Lower leg skin (tissue), 4 donors: ENCODE results near the gene LILRB4. TPM values are rescaled to one million over a fixed set of nuclear protein-coding genes. Genes with fewer than 3 reads are reported as not detected.
"Not testable (repeated sequence)": the region's sequence is repeated elsewhere in the genome, so short reads cannot be mapped to it uniquely, and the experiment has no call there.

Experiments
- DNase-seq, 2 donors: peaks; one replicate each; pipeline ENCODE4 v3.0.0-alpha.2; 2019; ENCODE audit warnings: low spot score in 2 of 2
- H3K4me3 ChIP-seq: fragments of 200-600 bp; sonication (generic); 2 replicates; pipeline ENCODE4 v1.5.1; 2017; ENCODE audit warnings: mild to moderate bottlenecking, low read depth; ENCODE audit not compliant: poor library complexity, severe bottlenecking
- POLR2A ChIP-seq, 2 donors: fragments of 450-650 bp; IDR thresholded peaks; one replicate each; pipeline ENCODE4 v1.6.1; 2016 to 2017; ENCODE audit warnings: antibody characterized with exemption in 2 of 2, mild to moderate bottlenecking in 1 of 2, moderate library complexity in 1 of 2
- WGBS, 2 donors: methylation state at CpG; one replicate each; pipeline ENCODE4 v1.1.5; 2018; 5-methylcytosine and 5-hydroxymethylcytosine counted together
- intact Hi-C: fragments of 100-400 bp; cut with DNase I; formaldehyde crosslinking; loops from one replicate; pipeline ENCODE4 v1.15.0; 2023; ENCODE audit warnings: low total_unique reads
- total RNA-seq, 4 donors: library from RNA; depleted of rRNA; stranded (reverse); fragments of >200 nt; gene quantifications; one replicate each; pipeline ENCODE4 v1.1.0, GENCODE V29; 2016
- TF ChIP-seq, protein P1 (sequence below), 3 donors: fragments of 450-650 bp; IDR thresholded peaks; one replicate each; pipeline ENCODE4 v1.5.1; 2016; ENCODE audit warnings: antibody characterized with exemption in 3 of 3, mild to moderate bottlenecking in 3 of 3, moderate library complexity in 2 of 3

LILRB4 gene
- total RNA-seq, result 1 to 10 TPM in 1 of 4 donors, under 1 TPM in 3; 0.15 to 1.6 (median 0.78) TPM

DNA sequence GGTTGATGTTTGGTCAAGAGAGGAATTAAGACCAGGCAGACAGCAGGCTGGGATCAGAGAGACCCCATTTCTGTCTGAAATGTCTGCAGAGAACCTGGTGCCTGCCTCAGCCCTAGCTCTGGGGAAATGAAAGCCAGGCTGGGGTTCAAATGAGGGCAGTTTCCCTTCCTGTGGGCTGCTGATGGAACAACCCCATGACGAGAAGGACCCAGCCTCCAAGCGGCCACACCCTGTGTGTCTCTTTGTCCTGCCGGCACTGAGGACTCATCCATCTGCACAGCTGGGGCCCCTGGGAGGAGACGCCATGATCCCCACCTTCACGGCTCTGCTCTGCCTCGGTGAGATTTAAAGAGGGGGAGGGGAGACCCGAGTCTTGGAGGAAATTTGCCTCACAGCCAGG, at the start of gene LILRB4:
Gene LILRB4 (plus strand): TSS at position 256 of the 400 bp plus-strand sequence. CDS start 49 bp downstream, at position 305.
- intact Hi-C loops, result no loop called here
- TF ChIP-seq POLR2A (IDR thresholded peaks at IDR 0.05), result no peak
- TF ChIP-seq, protein P1, sequence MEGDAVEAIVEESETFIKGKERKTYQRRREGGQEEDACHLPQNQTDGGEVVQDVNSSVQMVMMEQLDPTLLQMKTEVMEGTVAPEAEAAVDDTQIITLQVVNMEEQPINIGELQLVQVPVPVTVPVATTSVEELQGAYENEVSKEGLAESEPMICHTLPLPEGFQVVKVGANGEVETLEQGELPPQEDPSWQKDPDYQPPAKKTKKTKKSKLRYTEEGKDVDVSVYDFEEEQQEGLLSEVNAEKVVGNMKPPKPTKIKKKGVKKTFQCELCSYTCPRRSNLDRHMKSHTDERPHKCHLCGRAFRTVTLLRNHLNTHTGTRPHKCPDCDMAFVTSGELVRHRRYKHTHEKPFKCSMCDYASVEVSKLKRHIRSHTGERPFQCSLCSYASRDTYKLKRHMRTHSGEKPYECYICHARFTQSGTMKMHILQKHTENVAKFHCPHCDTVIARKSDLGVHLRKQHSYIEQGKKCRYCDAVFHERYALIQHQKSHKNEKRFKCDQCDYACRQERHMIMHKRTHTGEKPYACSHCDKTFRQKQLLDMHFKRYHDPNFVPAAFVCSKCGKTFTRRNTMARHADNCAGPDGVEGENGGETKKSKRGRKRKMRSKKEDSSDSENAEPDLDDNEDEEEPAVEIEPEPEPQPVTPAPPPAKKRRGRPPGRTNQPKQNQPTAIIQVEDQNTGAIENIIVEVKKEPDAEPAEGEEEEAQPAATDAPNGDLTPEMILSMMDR (IDR thresholded peaks at IDR 0.05), result no peak
- WGBS, 2 donors, result 65 to 69% methylated on average over 7 of the region's 7 CpGs
- peak in 1 of 2 donors; percentile 32 for DNase-seq
- H3K4me3 ChIP-seq, result no peak within 1 kb of the TSS

DNA sequence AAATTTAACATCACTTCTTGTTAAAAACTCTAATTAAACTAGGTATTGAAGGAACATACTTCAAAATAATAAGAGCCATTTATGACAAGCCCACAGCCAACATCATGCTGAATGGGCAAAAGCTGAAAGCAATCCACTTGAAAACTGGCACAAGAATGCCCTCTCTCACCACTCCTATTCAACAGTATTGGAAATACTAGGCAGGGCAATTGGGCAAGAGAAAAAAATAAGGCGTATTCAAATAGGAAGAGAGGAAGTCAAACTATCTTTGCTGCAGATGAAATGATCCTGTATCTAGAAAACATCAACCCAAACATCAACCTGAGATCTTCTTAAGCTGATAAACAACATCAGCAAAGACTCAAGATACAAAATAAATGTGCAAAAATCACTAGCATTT, 48.1 kb upstream of the LILRB4 start:
- TF ChIP-seq, protein P1 (IDR thresholded peaks at IDR 0.05), result no peak
- no peak for TF ChIP-seq POLR2A (IDR thresholded peaks at IDR 0.05)
- DNase-seq, result no peak
- 71 to 78% methylated on average over 1 of the region's 1 CpG for WGBS, 2 donors
- no peak overlapping the region for H3K4me3 ChIP-seq
- intact Hi-C loops, result no loop called here

DNA sequence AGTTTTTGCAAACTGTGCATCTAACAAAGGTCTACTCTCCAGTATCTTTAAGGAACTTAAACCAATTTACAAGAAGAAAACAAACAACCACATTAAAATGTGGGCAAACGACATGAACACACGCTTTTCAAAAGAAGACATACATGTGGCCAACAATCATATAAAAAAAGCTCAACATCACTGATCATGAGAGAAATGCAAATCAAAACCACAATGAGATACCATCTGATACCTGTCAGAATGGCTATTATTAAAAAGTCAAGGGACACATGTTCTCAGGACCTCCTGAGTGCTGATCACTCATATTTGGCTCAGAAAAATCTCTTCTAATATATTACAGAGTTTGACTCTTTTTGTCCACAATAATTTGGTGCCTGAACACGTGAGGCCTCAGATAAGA, 46.7 kb upstream of the LILRB4 start:
- 71 to 72% methylated on average over 3 of the region's 3 CpGs for WGBS, 2 donors
- no peak for DNase-seq
- H3K4me3 ChIP-seq, result no peak overlapping the region
- intact Hi-C loops, result no loop called here
- TF ChIP-seq, protein P1 (IDR thresholded peaks at IDR 0.05), result no peak
- no peak for TF ChIP-seq POLR2A (IDR thresholded peaks at IDR 0.05)

DNA sequence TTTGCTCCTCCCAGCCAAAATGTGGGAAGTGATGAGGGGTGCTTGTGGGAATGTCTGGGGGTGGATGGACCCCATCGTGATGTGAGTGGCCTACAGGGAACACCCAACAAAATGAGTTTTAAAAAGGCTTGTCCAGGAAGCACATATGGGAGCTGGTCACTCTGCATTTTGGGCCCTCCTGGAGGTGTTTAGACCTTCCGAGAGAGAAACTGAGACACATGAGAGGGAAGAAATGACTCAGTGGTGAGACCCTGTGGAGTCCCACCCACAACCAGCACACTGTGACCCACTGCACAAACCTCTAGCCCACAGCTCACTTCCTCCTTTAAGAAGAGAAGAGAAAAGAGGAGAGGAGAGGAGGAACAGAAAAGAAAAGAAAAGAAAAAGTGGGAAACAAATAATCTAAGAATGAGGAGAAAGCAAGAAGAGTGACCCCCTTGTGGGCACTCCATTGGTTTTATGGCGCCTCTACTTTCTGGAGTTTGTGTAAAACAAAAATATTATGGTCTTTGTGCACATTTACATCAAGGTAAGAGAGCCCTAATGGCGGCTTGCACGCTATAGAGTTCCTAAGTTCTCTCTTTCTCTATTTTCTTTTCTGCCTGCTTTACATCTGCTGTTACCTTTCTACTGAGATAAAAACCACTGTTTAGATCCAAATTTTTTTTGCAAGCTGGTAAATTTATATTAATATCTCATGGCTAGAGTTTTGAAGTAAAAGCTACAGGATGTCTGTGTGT, 45.8 kb upstream of the LILRB4 start:
- intact Hi-C loops, result no loop called here
- no peak overlapping the region for H3K4me3 ChIP-seq
- DNase-seq, result no peak
- no peak for TF ChIP-seq POLR2A (IDR thresholded peaks at IDR 0.05)
- TF ChIP-seq, protein P1 (IDR thresholded peaks at IDR 0.05), result no peak
- whole genome bisulfite sequencing, 2 donors, result 52 to 57% methylated on average over 5 of the region's 5 CpGs

DNA sequence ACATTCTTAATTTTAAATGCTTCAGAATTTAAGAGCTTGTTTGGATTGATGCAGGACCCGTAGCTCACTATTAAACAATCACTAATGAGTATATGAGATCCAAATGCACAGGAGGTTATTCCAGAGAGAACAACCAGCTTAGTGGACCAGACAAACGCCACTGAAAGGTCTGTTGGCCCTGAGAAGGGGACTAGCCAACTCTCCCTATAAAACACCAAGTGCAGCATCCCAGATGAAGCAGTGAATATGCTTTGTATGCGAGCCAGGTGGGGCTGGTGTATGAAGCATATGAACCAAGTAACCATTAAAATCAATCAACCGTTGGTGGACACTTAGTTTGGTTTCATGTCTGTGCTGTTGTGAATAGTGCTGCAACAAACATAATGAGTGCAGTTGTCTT, 42.3 kb upstream of the LILRB4 start:
- intact Hi-C loops, result no loop called here
- WGBS, 2 donors, result 69 to 75% methylated on average over 4 of the region's 4 CpGs
- no peak overlapping the region for H3K4me3 ChIP-seq
- TF ChIP-seq POLR2A (IDR thresholded peaks at IDR 0.05), result no peak
- TF ChIP-seq, protein P1 (IDR thresholded peaks at IDR 0.05), result no peak
- DNase-seq, result no peak

DNA sequence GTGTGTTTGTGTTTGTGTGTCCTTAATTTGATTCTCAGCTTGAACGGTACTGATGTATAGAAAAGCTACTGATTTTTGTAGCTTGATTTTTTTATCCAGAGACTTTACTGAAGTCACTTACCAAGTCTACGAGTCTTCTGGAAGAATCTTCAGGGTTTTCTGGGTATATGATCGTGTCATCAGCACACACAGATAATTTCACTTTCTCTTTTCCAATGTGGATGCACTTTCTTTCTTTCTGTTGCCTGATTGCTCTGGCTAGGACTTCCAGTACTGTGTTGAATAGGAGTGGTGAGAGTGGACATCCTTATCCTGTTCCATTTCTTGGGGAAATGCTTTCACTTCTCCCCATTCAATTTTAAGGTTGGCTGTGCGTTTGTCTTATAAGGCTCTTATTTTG, 40.4 kb upstream of the LILRB4 start:
- no peak for DNase-seq
- H3K4me3 ChIP-seq, result no peak overlapping the region
- no peak for TF ChIP-seq POLR2A (IDR thresholded peaks at IDR 0.05)
- TF ChIP-seq, protein P1 (IDR thresholded peaks at IDR 0.05), result no peak
- WGBS, 2 donors, result 73 to 74% methylated on average over 4 of the region's 4 CpGs
- intact Hi-C loops, result no loop called here

DNA sequence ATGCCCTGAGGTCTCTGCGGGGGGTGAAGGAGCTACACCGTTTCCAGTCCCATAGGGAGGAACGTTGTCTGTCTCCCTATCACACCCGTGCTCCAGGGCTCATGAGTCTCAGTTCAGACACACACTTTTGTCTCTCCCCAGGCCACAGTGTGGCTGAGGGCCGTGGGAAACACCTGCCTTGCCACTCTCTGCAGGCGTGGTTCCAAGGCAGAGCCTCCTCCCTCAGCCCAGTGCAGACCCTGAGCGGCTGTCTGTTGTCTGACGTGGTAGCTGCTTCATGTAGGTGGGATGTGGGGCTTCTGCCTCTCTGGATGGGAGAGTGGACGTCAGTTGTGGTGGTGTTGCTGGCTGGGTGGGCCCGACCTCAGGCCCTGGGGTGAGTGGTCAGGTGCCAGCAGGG, 38.6 kb upstream of the LILRB4 start:
- DNase-seq, intact Hi-C loops, H3K4me3 ChIP-seq: not testable (repeated sequence)
- WGBS, 2 donors, result 72 to 76% methylated on average over 5 to 9 of the region's 10 CpGs

DNA sequence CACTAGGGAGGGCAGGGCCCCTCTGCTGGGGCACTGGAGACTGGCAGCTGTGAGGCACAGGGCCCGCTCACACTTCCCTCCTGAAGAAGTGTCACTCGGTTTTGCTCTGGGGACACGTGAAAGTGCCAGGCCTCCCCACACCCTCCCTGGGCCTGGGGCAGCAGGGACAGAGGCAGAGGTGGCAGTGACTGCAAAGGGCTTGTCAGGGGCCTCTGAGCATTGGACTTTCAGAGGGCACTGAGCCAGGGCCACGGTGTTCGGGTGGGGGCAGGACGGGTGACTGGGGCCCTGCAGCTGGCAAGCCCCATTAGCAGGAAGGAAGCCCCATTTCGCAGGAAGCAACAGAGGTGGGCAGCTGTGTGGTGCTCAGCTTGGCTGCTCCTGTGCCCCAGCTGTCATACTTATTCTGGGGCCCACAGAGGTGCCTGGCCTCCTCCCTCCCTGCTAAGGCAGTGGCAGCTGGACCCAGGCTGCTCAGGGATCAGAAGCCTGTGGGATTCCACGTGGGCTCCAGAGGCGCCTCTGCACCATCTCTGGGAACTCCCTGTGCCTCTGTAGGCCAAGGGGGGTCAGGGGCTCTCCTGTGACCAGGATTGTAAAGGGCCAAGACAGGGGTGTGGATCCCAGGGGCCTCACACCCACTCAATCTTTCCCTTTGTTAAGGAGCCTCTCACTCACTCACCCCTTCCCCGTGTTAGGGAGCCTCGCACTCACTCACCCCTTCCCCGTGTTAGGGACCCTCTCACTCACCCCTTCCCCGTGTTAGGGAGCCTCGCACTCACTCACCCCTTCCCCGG, 37.7 kb upstream of the LILRB4 start:
- 73 to 77% methylated on average over 8 to 11 of the region's 15 CpGs for WGBS, 2 donors
- intact Hi-C loops, DNase-seq, H3K4me3 ChIP-seq: not testable (repeated sequence)
